Measurements from ENCODE around the gene PTPRC. TPM values are rescaled to one million over a fixed set of nuclear protein-coding genes. Genes with fewer than 3 reads are reported as not detected.

The PTPRC gene
- total RNA-seq, 1 experiment from 2014 or later: not detected

GRCh38 chr1:198672124-198672523 lies 33.3 kb downstream of the PTPRC start:
- peak; percentile 11 for DNase-seq (ENCODE audit: low read depth)

GRCh38 chr1:198674009-198674408 lies 35.2 kb downstream of the PTPRC start:
- DNase-seq (ENCODE audit: low read depth): no peak

GRCh38 chr1:198676253-198676652 lies 37.4 kb downstream of the PTPRC start:
- DNase-seq (ENCODE audit: low read depth): no peak

DNA sequence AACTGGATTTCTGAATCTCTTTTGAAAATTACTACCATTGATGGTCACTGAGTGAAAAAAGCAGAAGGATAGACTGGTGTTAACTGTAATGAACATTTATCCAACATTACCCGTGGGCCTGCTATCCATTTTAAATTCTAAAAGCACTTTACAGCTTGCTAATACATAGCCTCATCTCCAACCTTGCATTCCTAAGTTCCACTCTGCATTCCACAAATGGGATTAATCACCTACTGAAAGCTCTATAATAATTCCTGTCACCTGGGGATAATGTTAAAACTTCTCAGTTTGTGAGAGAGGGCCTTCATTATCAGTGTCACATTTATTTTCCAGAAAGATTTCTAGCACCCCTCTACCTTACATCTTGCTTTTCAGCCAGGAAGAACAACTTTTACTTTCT lies 38.2 kb downstream of the PTPRC start:
- no peak for DNase-seq (ENCODE audit: low read depth)

GRCh38 chr1:198677871-198678270 lies 39.0 kb downstream of the PTPRC start:
- no peak for DNase-seq (ENCODE audit: low read depth)

DNA sequence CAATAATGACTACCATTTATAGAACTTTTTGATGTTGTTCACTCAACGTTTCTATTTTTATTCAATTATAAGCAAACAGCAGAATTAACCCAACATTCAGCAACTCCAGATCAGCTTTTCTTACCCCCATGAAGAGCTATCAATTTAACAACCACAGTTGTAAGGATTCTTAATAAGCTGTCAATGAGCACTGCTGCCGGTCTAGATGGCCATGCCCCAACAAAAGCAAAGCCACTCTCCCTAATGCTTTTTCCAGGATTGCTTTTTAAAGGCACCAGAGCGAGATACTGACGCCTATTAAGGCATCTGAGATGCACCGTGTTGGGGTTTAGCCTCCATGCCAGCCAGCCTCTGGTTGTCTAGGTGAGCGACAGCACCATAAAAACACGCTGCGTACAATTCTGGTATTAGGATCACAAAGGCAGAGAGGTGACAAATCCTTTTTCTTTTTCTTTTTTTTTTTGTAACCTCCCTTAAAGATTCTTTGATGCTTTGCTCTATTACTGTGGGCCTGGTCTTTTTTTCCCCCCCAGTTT lies 39.5 kb downstream of the PTPRC start:
- no peak for DNase-seq (ENCODE audit: low read depth)

- no peak for DNase-seq (ENCODE audit: low read depth)
Observed at GRCh38 chr1:198678901-198679329, 40.1 kb downstream of the PTPRC start.

GRCh38 chr1:198679535-198680173 lies 40.8 kb downstream of the PTPRC start:
- no peak for DNase-seq (ENCODE audit: low read depth)

- no peak for DNase-seq (ENCODE audit: low read depth)
Observed at GRCh38 chr1:198680174-198680875, 41.5 kb downstream of the PTPRC start.

DNA sequence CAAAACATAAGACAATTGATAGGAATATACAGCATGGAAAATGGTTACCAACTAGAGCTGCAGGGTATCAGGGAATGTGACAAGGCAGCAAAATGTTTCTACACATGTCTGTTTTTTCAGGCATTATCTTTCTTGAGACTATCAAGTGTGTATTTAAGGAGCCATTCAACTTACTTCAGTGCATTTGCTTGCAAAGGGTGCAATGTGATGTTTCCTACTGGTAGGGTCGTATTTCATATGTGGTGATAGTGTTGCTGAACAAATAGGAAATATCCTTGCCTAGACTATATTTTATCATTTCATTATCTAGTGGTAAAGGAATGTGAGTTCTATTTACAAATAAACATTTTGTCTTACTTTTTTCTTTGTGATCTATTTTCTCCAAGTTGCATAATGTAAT lies 42.4 kb downstream of the PTPRC start:
- no peak for DNase-seq (ENCODE audit: low read depth)

- peak; percentile 92 for DNase-seq (ENCODE audit: low read depth)
Observed at GRCh38 chr1:198681831-198682759, 43.3 kb downstream of the PTPRC start.

- no peak for DNase-seq (ENCODE audit: low read depth)
Observed at GRCh38 chr1:198682850-198683249, 44.0 kb downstream of the PTPRC start.

DNA sequence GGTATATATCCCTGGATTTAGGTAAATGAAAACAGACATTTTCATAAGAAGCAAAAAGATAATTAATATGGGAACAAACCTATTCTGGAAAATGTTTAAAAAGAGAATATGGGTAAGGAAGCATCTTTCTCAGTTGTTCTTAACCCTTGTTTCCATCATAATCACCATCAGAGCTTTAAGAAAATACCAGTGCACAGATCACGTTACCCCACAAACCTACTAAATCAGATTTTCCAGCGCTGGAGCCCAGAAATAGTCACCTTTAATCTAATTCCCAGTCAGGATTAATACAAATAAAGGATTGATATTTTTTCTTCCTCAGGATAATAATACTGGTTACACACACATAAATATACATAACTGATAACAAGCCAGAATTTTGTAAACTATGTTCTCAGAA lies 44.6 kb downstream of the PTPRC start:
- no peak for DNase-seq (ENCODE audit: low read depth)

DNA sequence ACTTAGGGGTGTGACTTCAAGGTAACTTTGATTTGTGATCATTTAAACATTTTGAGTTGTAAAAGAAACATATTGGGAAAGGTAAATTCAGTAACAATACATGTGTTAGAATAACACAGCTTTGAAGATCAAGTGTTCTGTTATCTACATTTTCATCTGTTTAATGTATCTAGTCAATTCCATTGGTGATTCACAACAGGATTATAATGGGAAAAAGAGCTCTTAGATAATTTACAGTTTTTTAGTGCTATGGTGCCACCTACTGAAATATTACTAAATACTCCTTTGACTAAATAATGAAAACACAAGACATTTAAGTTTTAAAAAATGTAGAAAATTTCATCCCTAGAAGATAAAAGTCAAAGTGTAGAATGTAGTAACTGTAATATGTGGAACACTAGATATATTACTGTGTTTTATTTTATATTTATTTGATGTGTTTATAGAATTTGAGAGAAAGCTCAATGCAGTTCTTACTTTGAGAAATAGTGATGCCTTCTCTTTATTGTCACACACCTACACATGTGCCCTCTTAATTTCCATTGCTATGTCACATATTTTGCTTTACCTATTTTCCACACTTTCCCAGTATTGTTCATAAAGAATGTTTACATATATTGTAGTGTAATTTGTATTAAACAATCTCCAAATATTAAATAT lies 47.4 kb downstream of the PTPRC start:
- no peak for DNase-seq (ENCODE audit: low read depth)

GRCh38 chr1:198687429-198687828 lies 48.6 kb downstream of the PTPRC start:
- no peak for DNase-seq (ENCODE audit: low read depth)

DNA sequence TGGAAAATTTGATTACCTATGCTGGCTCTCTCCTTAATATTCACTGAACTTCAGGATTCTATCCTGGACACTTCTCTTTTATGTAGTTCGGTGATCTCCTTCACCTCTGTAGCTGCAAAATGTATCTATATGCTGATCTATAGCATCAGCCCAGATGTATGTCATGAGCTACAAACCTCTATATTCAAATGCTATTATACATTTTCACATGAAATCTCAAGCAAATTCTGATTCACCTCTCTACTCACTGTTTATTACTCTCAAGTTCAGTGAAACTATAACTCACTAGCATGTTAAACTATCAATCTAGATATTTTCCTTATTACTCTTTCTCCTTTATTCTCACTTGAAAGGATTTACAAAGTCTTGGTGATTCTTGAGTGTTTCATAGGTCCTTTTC lies 52.2 kb downstream of the PTPRC start:
- DNase-seq (ENCODE audit: low read depth): no peak

- no peak for DNase-seq (ENCODE audit: low read depth)
Observed at GRCh38 chr1:198693321-198693720, 54.5 kb downstream of the PTPRC start.

DNA sequence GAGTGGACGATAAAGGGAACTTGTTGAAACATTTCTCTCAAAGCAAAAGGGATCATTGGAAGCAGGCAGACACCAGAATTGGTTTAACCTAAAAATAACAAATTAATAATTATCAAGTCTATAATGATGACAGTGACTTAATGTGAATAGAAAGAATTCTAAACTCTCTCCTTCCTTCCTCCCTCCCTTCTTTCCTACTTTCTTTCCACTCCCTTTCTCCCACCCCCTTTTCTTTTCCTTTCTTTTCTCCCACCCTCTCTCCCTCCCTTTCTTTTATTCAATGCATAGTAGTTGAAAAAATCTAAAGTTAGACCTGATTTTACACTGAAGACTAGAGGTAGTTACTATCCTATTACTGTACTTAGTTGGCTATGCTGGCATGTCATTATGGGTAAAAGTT lies 55.7 kb downstream of the PTPRC start:
- no peak for DNase-seq (ENCODE audit: low read depth)

DNA sequence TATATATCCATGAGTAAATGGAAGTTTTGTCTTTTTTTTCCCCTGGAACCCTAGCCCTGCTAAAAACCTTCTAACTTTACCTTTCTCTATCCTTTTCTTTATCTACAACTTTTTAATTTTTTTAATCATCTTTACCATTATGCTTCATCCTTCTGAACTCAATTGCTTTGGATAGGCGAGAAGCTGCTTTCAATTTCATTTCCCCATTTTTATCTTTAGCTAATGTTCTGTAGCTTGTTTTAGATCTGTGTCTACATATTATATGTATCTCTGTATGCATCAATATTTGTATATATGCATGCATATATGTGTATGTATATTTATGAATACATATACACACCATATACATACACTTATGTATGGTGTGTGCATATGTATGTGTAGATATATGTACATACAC lies 57.4 kb downstream of the PTPRC start:
- no peak for DNase-seq (ENCODE audit: low read depth)

GRCh38 chr1:198699167-198700015 lies 60.6 kb downstream of the PTPRC start:
- DNase-seq (ENCODE audit: low read depth): peak; percentile 58

DNA sequence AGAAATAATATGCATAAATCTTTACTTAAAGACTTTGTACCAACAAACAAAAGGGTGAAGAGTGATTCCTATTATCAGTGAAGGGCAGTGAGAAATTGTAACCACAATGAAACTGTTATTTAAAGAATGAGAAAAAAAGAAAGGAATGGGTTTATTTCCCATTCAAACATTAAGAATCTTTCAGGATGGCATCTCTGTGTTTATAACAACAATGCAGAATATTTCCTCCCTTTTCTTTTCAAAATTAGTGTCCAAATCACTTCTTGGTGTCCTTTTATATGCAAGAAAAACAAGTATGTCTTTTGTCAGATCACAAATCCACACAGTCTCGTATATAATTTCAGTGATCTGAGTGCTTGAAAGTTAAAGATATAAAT lies 61.2 kb downstream of the PTPRC start:
- DNase-seq (ENCODE audit: low read depth): no peak

All from Daoy (cell line).